HepG2 (cell line): ENCODE results near the gene TNPO3. TPM values are rescaled to one million over a fixed set of nuclear protein-coding genes. Genes with fewer than 3 reads are reported as not detected.

Source experiments
- ATF7-NPFF ChIP-seq: sonication (generic); formaldehyde crosslinking; IDR thresholded peaks from 2 replicates; pipeline ENCODE4 v1.8.1; 2023; ENCODE audit warnings: mild to moderate bottlenecking, low read depth, missing genetic modification reagents, moderate library complexity
- E2F1 ChIP-seq: sonication (generic); formaldehyde crosslinking; IDR thresholded peaks from 2 replicates; pipeline ENCODE4 v1.5.0; 2020; ENCODE audit warnings: missing genetic modification reagents
- MTF2 ChIP-seq: sonication (generic); formaldehyde crosslinking; IDR thresholded peaks from 2 replicates; pipeline ENCODE4 v1.5.0; 2020; ENCODE audit warnings: missing genetic modification reagents, borderline replicate concordance
- RARA ChIP-seq: IDR thresholded peaks from 2 replicates; pipeline ENCODE4 v1.6.1; 2016; ENCODE audit warnings: missing genetic modification reagents, missing compliant biosample characterization
- RFX3 ChIP-seq: IDR thresholded peaks from 2 replicates; pipeline ENCODE4 v1.6.1; 2016; ENCODE audit warnings: missing biosample characterization, missing genetic modification reagents
- SIN3A ChIP-seq: IDR thresholded peaks from 2 replicates; pipeline ENCODE4 v1.6.1; 2011; ENCODE audit warnings: low read depth, mild to moderate bottlenecking, control low read depth, low read length, borderline replicate concordance
- SMC3 ChIP-seq: IDR thresholded peaks from 2 replicates; pipeline ENCODE4 v1.6.1; 2011; ENCODE audit warnings: low read length, improper control_type of control experiment
- ZNF20 ChIP-seq: sonication (generic); formaldehyde crosslinking; IDR thresholded peaks from 2 replicates; pipeline ENCODE4 v1.4.0; 2020; ENCODE audit warnings: mild to moderate bottlenecking, moderate library complexity, missing genetic modification reagents
- ZNF282 ChIP-seq: fragments of 450-650 bp; IDR thresholded peaks from 2 replicates; pipeline ENCODE4 v1.6.1; 2018; ENCODE audit not compliant: partially characterized antibody
- ZNF331 ChIP-seq: sonication (generic); formaldehyde crosslinking; IDR thresholded peaks from 2 replicates; pipeline ENCODE4 v1.4.0; 2020; ENCODE audit warnings: missing genetic modification reagents
- ZNF747 ChIP-seq: sonication (generic); formaldehyde crosslinking; IDR thresholded peaks from 2 replicates; pipeline ENCODE4 v1.8.1; 2023; ENCODE audit warnings: missing genetic modification reagents, mild to moderate bottlenecking, borderline replicate concordance
- ZNF776 ChIP-seq: sonication (generic); formaldehyde crosslinking; IDR thresholded peaks from 2 replicates; pipeline ENCODE4 v1.4.0; 2020; ENCODE audit warnings: mild to moderate bottlenecking, missing genetic modification reagents
- polyA plus RNA-seq, 8 experiments: library from polyadenylated mRNA; depleted of rRNA in 3 of 8; stranded (reverse) in 7 of 8; unstranded in 1 of 8; fragments of >200 nt; fragmentation: Illumina TruSeq in 4 of 8; extraction: Trizol in 4 of 8; gene quantifications; 2 replicates each; pipeline versions ENCODE4 v1.2.1 to v1.2.3, GENCODE V29; 2011 to 2016; ENCODE audit warnings: low read depth in 4 of 8, missing spikeins in 1 of 8, mixed read lengths in 1 of 8; ENCODE audit not compliant: insufficient read depth in 1 of 8
- total RNA-seq, 5 experiments: library from RNA; depleted of rRNA; stranded (reverse); fragments of >200 nt; fragmentation: Illumina TruSeq; extraction: Trizol; gene quantifications; 2 replicates each; pipeline ENCODE4 v1.2.3, GENCODE V29; 2016; ENCODE audit warnings: low read depth in 1 of 5
- TF ChIP-seq, protein P1 (sequence below), 2 experiments: fragments of 450-650 bp in 1 of 2; sonication (generic) in 1 of 2; formaldehyde crosslinking in 1 of 2; IDR thresholded peaks; 2 replicates each; pipeline versions ENCODE4 v1.6.1 to v1.8.0; 2016 to 2022; ENCODE audit warnings: antibody characterized with exemption in 1 of 2, mild to moderate bottlenecking in 1 of 2, missing genetic modification reagents in 1 of 2
- TF ChIP-seq, protein P2 (sequence below): sonication (generic); formaldehyde crosslinking; IDR thresholded peaks from 2 replicates; pipeline ENCODE4 v1.4.0; 2020; ENCODE audit warnings: missing genetic modification reagents, borderline replicate concordance
- TF ChIP-seq, protein P3 (sequence below): sonication (generic); formaldehyde crosslinking; IDR thresholded peaks from 2 replicates; pipeline ENCODE4 v1.8.1; 2023; ENCODE audit warnings: missing genetic modification reagents, mild to moderate bottlenecking, borderline replicate concordance

TNPO3 gene
- total and polyA plus RNA-seq, 2 of the 13 experiments (the other 11 are each of a cell fraction or from before 2014, with no cell fraction given): 23.8 to 44.6 TPM

DNA sequence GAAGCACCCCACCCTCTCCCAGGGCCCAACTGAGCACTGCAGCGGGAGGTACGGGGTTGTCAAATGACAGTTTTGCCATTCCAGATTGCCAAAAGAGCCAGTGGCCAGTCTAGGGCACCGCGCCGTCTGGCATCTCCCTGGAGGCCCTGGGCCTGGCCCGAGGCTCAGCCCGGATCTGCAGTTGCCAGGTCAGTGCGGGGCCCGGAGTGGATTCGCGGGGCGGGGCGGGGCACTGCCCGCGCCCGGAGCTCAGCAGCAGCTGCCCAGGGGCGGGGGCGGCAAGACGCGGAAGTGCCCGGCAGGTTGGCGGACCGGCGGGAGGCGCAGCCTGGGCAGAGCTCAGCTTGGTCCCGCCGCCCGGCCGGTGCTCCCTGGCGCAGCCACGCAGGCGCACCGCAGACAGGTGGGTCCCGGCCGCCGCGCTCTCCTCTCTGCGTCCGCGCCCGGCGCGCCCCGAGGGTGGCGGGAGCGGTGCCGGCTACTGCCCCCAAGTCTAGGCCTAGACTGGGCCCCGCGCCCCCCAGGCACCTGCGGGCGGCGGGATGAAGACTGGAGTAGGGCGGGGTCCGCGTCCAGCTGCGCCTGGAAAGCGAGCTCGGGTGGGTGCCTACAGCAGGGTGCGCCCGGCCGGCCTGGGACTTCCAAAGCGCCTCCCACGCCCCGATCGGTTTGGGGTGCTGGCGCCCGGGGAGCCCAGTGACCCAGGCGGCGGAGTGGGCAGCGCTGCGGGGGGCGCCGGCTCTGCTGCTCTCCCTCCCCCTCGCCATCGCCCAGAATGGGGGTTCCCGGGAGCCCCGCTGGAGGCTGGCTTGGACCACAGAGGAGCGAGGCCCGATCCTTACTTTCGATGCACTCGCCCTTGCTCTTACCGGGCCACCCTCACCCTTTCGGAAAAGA lies 117.0 kb downstream of the TNPO3 start, which contains the start of gene IRF5 (continued):
- TF ChIP-seq, protein P1, sequence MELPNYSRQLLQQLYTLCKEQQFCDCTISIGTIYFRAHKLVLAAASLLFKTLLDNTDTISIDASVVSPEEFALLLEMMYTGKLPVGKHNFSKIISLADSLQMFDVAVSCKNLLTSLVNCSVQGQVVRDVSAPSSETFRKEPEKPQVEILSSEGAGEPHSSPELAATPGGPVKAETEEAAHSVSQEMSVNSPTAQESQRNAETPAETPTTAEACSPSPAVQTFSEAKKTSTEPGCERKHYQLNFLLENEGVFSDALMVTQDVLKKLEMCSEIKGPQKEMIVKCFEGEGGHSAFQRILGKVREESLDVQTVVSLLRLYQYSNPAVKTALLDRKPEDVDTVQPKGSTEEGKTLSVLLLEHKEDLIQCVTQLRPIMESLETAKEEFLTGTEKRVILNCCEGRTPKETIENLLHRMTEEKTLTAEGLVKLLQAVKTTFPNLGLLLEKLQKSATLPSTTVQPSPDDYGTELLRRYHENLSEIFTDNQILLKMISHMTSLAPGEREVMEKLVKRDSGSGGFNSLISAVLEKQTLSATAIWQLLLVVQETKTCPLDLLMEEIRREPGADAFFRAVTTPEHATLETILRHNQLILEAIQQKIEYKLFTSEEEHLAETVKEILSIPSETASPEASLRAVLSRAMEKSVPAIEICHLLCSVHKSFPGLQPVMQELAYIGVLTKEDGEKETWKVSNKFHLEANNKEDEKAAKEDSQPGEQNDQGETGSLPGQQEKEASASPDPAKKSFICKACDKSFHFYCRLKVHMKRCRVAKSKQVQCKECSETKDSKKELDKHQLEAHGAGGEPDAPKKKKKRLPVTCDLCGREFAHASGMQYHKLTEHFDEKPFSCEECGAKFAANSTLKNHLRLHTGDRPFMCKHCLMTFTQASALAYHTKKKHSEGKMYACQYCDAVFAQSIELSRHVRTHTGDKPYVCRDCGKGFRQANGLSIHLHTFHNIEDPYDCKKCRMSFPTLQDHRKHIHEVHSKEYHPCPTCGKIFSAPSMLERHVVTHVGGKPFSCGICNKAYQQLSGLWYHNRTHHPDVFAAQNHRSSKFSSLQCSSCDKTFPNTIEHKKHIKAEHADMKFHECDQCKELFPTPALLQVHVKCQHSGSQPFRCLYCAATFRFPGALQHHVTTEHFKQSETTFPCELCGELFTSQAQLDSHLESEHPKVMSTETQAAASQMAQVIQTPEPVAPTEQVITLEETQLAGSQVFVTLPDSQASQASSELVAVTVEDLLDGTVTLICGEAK (IDR thresholded peaks at IDR 0.05): no peak
- TF ChIP-seq, protein P1 (CRISPR knock-in tag; IDR thresholded peaks at IDR 0.05): no peak; the same call in 1 of the 2 replicates
- TF ChIP-seq E2F1 (CRISPR knock-in tag) (no peak), ATF7-NPFF (CRISPR knock-in tag) (0 out of 2 replicates have a peak, but pooled peaks have one; percentile 23), ZNF331 (CRISPR knock-in tag) (no peak), MTF2 (CRISPR knock-in tag) (0 out of 2 replicates have a peak, but pooled peaks have one; percentile 52), ZNF282 (no peak), RFX3 (CRISPR knock-in tag) (no peak), RARA (CRISPR knock-in tag) (no peak), SIN3A (no peak), ZNF747 (no peak), ZNF776 (CRISPR knock-in tag) (peak; percentile 61; the same call in 1 of the 2 replicates), ZNF20 (CRISPR knock-in tag) (no peak), SMC3 (no peak)
- TF ChIP-seq, protein P2, sequence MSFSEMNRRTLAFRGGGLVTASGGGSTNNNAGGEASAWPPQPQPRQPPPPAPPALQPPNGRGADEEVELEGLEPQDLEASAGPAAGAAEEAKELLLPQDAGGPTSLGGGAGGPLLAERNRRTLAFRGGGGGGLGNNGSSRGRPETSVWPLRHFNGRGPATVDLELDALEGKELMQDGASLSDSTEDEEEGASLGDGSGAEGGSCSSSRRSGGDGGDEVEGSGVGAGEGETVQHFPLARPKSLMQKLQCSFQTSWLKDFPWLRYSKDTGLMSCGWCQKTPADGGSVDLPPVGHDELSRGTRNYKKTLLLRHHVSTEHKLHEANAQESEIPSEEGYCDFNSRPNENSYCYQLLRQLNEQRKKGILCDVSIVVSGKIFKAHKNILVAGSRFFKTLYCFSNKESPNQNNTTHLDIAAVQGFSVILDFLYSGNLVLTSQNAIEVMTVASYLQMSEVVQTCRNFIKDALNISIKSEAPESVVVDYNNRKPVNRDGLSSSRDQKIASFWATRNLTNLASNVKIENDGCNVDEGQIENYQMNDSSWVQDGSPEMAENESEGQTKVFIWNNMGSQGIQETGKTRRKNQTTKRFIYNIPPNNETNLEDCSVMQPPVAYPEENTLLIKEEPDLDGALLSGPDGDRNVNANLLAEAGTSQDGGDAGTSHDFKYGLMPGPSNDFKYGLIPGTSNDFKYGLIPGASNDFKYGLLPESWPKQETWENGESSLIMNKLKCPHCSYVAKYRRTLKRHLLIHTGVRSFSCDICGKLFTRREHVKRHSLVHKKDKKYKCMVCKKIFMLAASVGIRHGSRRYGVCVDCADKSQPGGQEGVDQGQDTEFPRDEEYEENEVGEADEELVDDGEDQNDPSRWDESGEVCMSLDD (CRISPR knock-in tag): peak; percentile 42; the same call in 1 of the 2 replicates
- TF ChIP-seq, protein P3, sequence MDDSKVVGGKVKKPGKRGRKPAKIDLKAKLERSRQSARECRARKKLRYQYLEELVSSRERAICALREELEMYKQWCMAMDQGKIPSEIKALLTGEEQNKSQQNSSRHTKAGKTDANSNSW (CRISPR knock-in tag): no peak
